ENCODE measurements around the gene CRABP1.

The CRABP1 gene

DNA sequence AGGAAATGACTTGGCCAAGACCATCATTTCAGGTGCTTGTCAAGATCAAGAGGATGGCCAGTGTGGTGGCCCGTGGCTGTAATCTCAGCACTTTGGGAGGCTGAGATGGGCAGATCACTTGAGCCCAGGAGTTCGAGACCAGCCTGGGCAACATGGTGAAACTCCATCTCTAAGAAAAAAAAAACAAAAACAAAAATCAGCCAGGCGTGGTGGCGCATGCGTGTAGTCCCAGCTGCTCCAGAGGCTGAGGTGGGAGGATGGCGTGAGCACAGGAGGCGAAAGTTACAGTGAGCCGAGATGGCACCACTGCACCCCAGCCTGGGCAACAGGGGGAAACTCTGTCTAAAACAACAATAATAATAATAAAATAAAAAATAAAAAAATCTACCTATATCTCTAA lies 15.0 kb downstream of the CRABP1 start:
- H3K4me3 ChIP-seq (ENCODE audit: low read depth, low read length): no peak overlapping the region
- TF ChIP-seq, protein P1, sequence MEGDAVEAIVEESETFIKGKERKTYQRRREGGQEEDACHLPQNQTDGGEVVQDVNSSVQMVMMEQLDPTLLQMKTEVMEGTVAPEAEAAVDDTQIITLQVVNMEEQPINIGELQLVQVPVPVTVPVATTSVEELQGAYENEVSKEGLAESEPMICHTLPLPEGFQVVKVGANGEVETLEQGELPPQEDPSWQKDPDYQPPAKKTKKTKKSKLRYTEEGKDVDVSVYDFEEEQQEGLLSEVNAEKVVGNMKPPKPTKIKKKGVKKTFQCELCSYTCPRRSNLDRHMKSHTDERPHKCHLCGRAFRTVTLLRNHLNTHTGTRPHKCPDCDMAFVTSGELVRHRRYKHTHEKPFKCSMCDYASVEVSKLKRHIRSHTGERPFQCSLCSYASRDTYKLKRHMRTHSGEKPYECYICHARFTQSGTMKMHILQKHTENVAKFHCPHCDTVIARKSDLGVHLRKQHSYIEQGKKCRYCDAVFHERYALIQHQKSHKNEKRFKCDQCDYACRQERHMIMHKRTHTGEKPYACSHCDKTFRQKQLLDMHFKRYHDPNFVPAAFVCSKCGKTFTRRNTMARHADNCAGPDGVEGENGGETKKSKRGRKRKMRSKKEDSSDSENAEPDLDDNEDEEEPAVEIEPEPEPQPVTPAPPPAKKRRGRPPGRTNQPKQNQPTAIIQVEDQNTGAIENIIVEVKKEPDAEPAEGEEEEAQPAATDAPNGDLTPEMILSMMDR (IDR thresholded peaks at IDR 0.05; ENCODE audit: borderline replicate concordance, insufficient read depth, low read depth, low read length): no peak

DNA sequence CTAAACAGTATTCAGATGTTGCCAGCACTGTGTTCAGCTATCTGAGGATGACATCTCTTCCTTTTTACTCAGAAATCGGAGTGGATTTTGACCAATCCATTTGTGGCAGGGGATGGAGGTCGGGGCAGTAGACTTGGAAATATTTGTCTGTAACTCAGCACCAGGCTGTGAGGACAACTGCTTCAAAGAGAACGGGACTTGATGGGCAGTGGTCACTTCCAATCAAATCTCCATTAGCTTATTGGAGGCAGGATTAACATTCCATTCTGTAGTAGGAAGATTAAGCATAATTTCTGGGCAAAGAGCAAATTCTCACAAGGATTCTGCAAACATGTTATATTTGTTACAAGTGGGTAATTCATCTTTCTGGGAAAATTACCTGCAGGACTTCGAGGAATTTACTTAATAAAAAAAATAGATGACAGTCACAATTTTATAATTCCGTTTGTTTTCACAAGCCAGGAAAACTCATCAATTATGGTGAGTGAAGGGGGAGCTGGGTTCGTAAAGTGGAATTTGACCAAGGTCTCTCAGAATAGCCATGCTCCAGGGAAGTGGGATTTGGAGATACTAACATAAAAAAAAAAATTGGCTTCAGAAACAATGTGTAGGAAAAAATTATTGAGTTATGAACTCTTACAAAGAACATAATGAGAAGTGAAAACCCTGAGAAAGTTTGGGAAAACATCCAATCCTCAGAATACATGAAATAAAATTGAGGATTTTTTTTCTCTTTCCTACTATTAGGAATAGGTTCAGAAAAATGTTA lies 18.1 kb downstream of the CRABP1 start:
- TF ChIP-seq, protein P1 (IDR thresholded peaks at IDR 0.05; ENCODE audit: borderline replicate concordance, insufficient read depth, low read depth, low read length): no peak
- no peak overlapping the region for H3K4me3 ChIP-seq (ENCODE audit: low read depth, low read length)

DNA sequence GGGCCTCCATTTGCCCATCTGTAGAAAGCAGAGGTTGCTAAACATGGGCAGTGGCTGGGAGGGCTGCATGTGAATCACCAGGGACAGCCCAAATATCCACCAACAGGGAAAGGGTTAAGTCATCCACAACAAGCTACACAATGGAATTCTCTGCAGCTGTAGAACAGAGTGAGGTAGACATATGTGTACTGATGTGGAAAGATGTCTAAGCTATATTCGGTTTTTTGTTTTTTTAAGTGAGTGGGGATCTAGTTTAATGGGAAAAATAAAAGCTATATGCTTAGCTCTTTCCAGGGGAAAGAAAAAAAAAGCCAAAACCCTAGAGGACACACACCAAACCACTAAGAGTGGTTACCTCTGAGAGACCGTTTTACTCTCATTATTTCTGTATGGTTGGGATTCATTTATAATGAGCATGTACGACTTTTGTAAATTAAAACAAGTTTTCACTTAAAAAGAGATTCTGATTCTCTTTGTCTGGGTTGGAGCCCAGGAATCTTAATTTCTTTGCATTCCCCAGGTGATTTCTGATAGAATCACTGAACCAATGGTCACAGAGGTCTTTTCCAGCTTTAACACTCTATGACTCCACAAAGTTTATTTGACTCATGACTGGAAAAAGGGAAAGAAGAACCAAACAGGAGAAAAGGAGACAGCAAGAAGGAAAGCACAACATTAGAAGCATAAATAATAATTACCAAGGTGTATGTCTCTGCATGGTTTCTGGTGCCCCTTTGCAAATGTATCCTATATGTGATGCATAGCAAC lies 19.1 kb downstream of the CRABP1 start:
- TF ChIP-seq, protein P1 (IDR thresholded peaks at IDR 0.05; ENCODE audit: borderline replicate concordance, insufficient read depth, low read depth, low read length): no peak

DNA sequence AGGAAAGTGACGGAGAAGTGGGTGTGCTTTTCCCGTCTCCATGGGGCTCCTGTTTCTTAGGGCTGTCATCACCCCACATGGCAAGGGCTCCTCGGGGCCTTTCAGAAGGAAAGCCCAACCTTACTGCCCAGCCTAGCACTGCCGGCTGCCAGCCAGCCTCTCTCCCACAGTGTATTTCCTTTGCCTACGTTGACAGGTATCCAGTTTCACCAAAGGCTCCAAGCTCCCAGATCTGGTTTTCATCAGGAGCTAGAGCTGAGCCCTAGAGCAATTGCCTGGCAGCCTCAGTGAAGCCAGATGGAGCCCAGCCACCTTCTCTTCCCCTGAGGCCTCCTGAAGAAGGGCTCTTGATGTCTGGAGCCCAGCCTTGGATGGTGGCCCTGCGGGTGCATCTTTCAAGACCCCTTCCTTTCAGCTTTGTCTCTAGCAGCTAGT lies 20.2 kb downstream of the CRABP1 start:
- H3K4me3 ChIP-seq (ENCODE audit: low read depth, low read length): no peak overlapping the region
- TF ChIP-seq, protein P1 (IDR thresholded peaks at IDR 0.05; ENCODE audit: borderline replicate concordance, insufficient read depth, low read depth, low read length): no peak

More for the DNA sequence above, 19.1 kb downstream of the CRABP1 start:
- H3K4me3 ChIP-seq (ENCODE audit: low read depth, low read length): no peak overlapping the region

DNA sequence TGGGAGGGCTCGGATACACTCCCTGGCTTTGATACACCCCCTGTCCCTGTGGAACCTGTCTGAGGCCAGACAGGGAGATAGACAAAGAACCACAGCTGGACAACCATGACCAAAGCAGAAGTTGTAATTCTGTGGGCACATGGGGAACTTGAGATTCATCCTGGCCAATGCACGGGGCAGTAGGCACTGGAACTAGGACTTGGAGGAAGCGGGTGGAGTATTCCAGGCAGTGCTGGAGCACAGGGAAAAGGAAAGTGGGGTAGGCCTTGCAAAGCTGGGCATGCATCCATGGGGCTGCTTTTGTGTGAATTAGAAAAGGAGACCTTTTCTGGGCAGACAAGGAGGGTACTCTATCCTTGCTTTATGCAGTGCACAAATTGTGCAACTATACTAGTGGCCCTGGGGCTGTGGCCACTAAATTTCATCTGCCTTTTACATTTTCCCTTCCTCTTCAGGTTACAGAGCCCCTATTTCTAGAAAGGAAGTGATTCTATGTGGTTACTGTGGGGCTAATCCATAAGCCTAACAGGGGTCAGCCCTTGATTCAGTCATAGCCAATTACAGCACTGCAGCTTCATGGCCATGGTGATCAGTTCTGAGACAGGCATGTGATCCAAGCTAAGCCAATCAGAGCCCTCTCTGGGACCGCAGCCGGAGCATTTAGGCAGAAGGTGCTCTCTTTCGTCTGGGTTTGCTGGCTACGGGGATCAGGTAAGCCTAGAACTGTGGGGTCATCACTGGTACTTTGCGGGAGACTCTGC lies 21.0 kb downstream of the CRABP1 start:
- TF ChIP-seq, protein P1 (IDR thresholded peaks at IDR 0.05; ENCODE audit: borderline replicate concordance, insufficient read depth, low read depth, low read length): no peak
- no peak overlapping the region for H3K4me3 ChIP-seq (ENCODE audit: low read depth, low read length)

DNA sequence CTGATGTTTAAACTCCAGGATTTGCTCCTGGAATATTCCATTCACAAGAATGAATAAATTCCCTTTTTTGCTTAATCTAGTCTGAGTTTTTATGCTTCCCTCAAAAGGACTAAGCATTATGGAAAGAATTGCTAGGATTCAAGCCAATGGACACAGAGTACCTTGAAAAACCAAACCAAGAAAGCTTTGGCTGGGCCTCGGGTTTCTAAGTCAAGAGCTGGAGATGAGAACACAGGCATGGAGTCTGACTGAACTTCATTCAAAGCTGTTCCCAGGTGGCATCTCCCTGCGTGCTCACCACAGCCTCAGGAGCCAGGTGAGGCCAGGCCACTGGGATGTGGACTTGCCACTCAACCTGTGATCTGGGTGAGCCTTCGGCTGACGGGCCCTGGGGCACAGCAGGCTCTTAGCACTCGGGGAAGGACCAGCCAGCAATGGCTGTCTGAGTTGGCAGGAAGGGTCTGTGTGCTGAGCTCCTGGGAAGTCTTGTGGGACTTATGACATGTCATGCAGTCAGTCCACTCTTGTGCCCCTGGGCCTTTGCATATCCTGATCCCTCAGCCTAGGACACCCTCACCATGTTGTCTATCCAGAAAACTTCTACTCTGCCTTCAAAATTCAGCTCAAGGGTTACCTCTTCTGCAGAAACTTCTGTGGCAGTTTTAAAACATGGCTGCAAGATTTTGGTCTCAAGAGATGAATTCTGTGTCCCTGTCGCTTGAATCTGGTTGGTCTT lies 21.8 kb downstream of the CRABP1 start:
- no peak overlapping the region for H3K4me3 ChIP-seq (ENCODE audit: low read depth, low read length)
- TF ChIP-seq, protein P1 (IDR thresholded peaks at IDR 0.05; ENCODE audit: borderline replicate concordance, insufficient read depth, low read depth, low read length): no peak
